K562 (cell line): ENCODE results near the gene CACNA1C. TPM values are rescaled to one million over a fixed set of nuclear protein-coding genes. Genes with fewer than 3 reads are reported as not detected.

Source experiments
- ATAC-seq: fragments of 200-7000 bp; cut with Tn5 transposase; 3 replicates; pipeline ENCODE4 v1.9.1; 2020; ENCODE audit warnings: moderate library complexity
- BruUV-seq: library from RNA; stranded (reverse); fragments of 400-500 nt; replicated peaks from 2 replicates; lab custom pipeline; 2021; lab: Mats Ljungman, UMichigan
- CTCF ChIA-PET: fragments of 300-600 bp; formaldehyde crosslinking; extraction: SDS; loops from one replicate; lab custom pipeline; 2021; ENCODE audit warnings: low intra/inter-chr PET ratio; lab: Yijun Ruan, JAX
- POLR2A ChIA-PET: fragments of 300-600, 350-650 bp; sonication (Branson Sonifier 250); formaldehyde crosslinking; extraction: SDS; loops from one replicate; lab custom pipeline; 2021; ENCODE audit warnings: antibody characterized with exemption, inconsistent platforms; lab: Yijun Ruan, JAX
- DNase-seq, 4 experiments: peaks; one replicate each; pipeline versions ENCODE4 v3.0.0 to v3.0.0-alpha.2; 2011 to 2018; ENCODE audit warnings: low spot score in 3 of 4, mixed read lengths in 3 of 4; ENCODE audit errors: extremely low read depth in 1 of 4
- FAIRE-seq: peaks from 2 replicates; lab custom pipeline; 2011; peaks lifted over from hg19 to GRCh38; lab: Jason Lieb, UNC
- H2AFZ ChIP-seq: 2 replicates; pipeline ENCODE4 v1.6.0; 2011; ENCODE audit warnings: low read depth, low read length, control low read depth, inconsistent platforms
- H3K27ac ChIP-seq: fragments of 200-600 bp; 3 replicates; pipeline ENCODE4 v1.8.0; 2011; ENCODE audit warnings: low read depth, mild to moderate bottlenecking, control low read depth, inconsistent platforms, low read length, moderate library complexity, mixed read lengths; ENCODE audit errors: extremely low read depth
- H3K27me3 ChIP-seq, 2 experiments: fragments of 300-600 bp in 1 of 2; 2 replicates in 1 of 2; 3 replicates in 1 of 2; pipeline versions ENCODE4 v1.6.0 to v1.8.0; 2011; ENCODE audit warnings: inconsistent platforms in 2 of 2, low read length in 2 of 2, mild to moderate bottlenecking in 1 of 2, mixed read lengths in 1 of 2, moderate library complexity in 1 of 2; ENCODE audit not compliant: control insufficient read depth in 2 of 2, insufficient read depth in 2 of 2
- H3K36me3 ChIP-seq: fragments of 300-600 bp; 3 replicates; pipeline ENCODE4 v1.8.0; 2011; ENCODE audit warnings: mild to moderate bottlenecking, low read length, inconsistent platforms; ENCODE audit not compliant: control insufficient read depth, insufficient read depth
- H3K4me1 ChIP-seq, 2 experiments: fragments of 200-600 bp in 1 of 2; replicated peaks in 1 of 2; 2 replicates in 1 of 2; 3 replicates in 1 of 2; pipeline versions ENCODE4 v1.5.1 to v1.8.0; 2011; ENCODE audit warnings: inconsistent platforms in 2 of 2, low read length in 2 of 2, mild to moderate bottlenecking in 1 of 2, mixed read lengths in 1 of 2, moderate library complexity in 1 of 2; ENCODE audit not compliant: control insufficient read depth in 2 of 2, insufficient read depth in 2 of 2
- H3K4me2 ChIP-seq: 2 replicates; pipeline ENCODE4 v1.6.1; 2011; ENCODE audit warnings: low read length, control low read depth, inconsistent platforms, mixed read lengths; ENCODE audit not compliant: insufficient read depth
- H3K4me3 ChIP-seq: fragments of 200-600 bp; sonication (generic), shearing (Covaris generic); 2 replicates; pipeline ENCODE4 v1.5.1; 2016; ENCODE audit warnings: control low read depth, inconsistent platforms
- H3K79me2 ChIP-seq: fragments of 200-600 bp; 3 replicates; pipeline ENCODE4 v1.8.0; 2011; ENCODE audit warnings: low read length, inconsistent platforms; ENCODE audit not compliant: control insufficient read depth, insufficient read depth
- H3K9ac ChIP-seq, 2 experiments: 2 replicates each; pipeline versions ENCODE4 v1.6.0 to v1.6.1; 2011; ENCODE audit warnings: low read depth in 2 of 2, low read length in 2 of 2, control low read depth in 1 of 2, inconsistent platforms in 1 of 2, mild to moderate bottlenecking in 1 of 2, mixed read lengths in 1 of 2; ENCODE audit not compliant: insufficient read depth in 1 of 2
- H3K9me1 ChIP-seq: one replicate; pipeline ENCODE4 v1.6.0; 2011; ENCODE audit warnings: inconsistent platforms, mild to moderate bottlenecking, low read length, moderate library complexity; ENCODE audit not compliant: control insufficient read depth, insufficient read depth
- H3K9me3 ChIP-seq: replicated peaks from 2 replicates; pipeline ENCODE4 v1.5.1; 2011; ENCODE audit warnings: low read depth, low read length, inconsistent platforms; ENCODE audit not compliant: control insufficient read depth, insufficient read depth
- H4K20me1 ChIP-seq: replicated peaks from 2 replicates; pipeline ENCODE4 v1.6.1; 2011; ENCODE audit warnings: low read length, inconsistent platforms, mixed read lengths; ENCODE audit not compliant: control insufficient read depth, insufficient read depth
- CBX1 ChIP-seq: sonication (generic); IDR thresholded peaks from 2 replicates; pipeline ENCODE4 v1.6.1; 2016; ENCODE audit warnings: antibody characterized with exemption, low read depth, mild to moderate bottlenecking
- CEBPZ ChIP-seq: fragments of 150-350 bp; IDR thresholded peaks from 2 replicates; pipeline ENCODE4 v1.6.1; 2014; ENCODE audit warnings: low read depth, mild to moderate bottlenecking, low read length, borderline replicate concordance
- CREB3L1 ChIP-seq: fragments of 450-650 bp; IDR thresholded peaks from 2 replicates; pipeline ENCODE4 v1.6.1; 2014; ENCODE audit warnings: low read depth, mild to moderate bottlenecking, moderate library complexity, borderline replicate concordance
- NEUROD1 ChIP-seq: fragments of 150-350 bp; IDR thresholded peaks from 2 replicates; pipeline ENCODE4 v1.6.1; 2014; ENCODE audit warnings: borderline replicate concordance, low read length, low read depth; ENCODE audit not compliant: partially characterized antibody
- RBM15 ChIP-seq: fragments of 200-400 bp; formaldehyde crosslinking; IDR thresholded peaks from 2 replicates; pipeline ENCODE4 v1.6.1; 2018; ENCODE audit warnings: mild to moderate bottlenecking, low read length, moderate library complexity; ENCODE audit not compliant: insufficient read depth
- RNF219 ChIP-seq: fragments of 250-450 bp; sonication (Bioruptor Pico); IDR thresholded peaks from 2 replicates; pipeline ENCODE4 v1.5.0; 2022; ENCODE audit warnings: mild to moderate bottlenecking
- SMAD4 ChIP-seq: fragments of 250-450 bp; sonication (Bioruptor Pico); conservative IDR thresholded peaks from 2 replicates; pipeline ENCODE4 v1.8.0; 2021; ENCODE audit warnings: inconsistent platforms, mild to moderate bottlenecking, moderate library complexity
- TEAD4 ChIP-seq, 2 experiments: sonication (generic) in 1 of 2; formaldehyde crosslinking in 1 of 2; IDR thresholded peaks; 2 replicates each; pipeline versions ENCODE4 v1.6.1 to v1.8.0; 2012 to 2022; ENCODE audit warnings: borderline replicate concordance in 1 of 2, inconsistent platforms in 1 of 2, low read length in 1 of 2, mild to moderate bottlenecking in 1 of 2, missing genetic modification reagents in 1 of 2
- USF1 ChIP-seq: sonication (generic); formaldehyde crosslinking; IDR thresholded peaks from 2 replicates; pipeline ENCODE4 v1.9.0; 2022; ENCODE audit warnings: mild to moderate bottlenecking, missing genetic modification reagents
- ZBTB12 ChIP-seq: fragments of 250-450 bp; sonication (Bioruptor Pico); IDR thresholded peaks from 2 replicates; pipeline ENCODE4 v1.4.0; 2020
- ZNF408 ChIP-seq: fragments of 250-450 bp; sonication (Bioruptor Pico); IDR thresholded peaks from 2 replicates; pipeline ENCODE4 v1.4.0; 2020; ENCODE audit warnings: low read depth, mild to moderate bottlenecking, moderate library complexity
- ZNF766 ChIP-seq: fragments of 200-800 bp; sonication (Bioruptor generic); conservative IDR thresholded peaks from 2 replicates; pipeline ENCODE4 v1.6.1; 2016; ENCODE audit warnings: missing genetic modification characterization, missing compliant biosample characterization
- WGBS: fragments of 100-300 bp; shearing (Covaris generic); methylation state at CpG from one replicate; pipeline ENCODE4 v1.1.6; 2016; ENCODE audit warnings: low coverage, mixed read lengths; ENCODE audit not compliant: insufficient coverage; ENCODE audit errors: missing lambda C conversion rate; 5-methylcytosine and 5-hydroxymethylcytosine counted together
- in situ Hi-C: fragments of 300-500 bp; cut with MboI; formaldehyde crosslinking; loops from 4 replicates; pipeline ENCODE4 v1.15.0; 2018; ENCODE audit warnings: inconsistent platforms, mixed read lengths
- intact Hi-C: fragments of 100-400 bp; cut with micrococcal nuclease; formaldehyde crosslinking; loops from 2 replicates; pipeline ENCODE4 v1.14.2; 2022
- polyA plus RNA-seq, 8 experiments: library from polyadenylated mRNA; depleted of rRNA in 4 of 8; stranded (reverse) in 5 of 8; unstranded in 3 of 8; fragments of >200 nt; fragmentation: Nextera tagmentation in 2 of 8; fragmentation: Illumina TruSeq in 1 of 8; extraction: Ambion mirVana in 2 of 8; extraction: Trizol in 1 of 8; gene quantifications; 2 replicates each; pipeline versions ENCODE4 v1.2.1 to v1.2.3, GENCODE V29; 2011 to 2014; ENCODE audit warnings: inconsistent platforms in 1 of 8, missing spikeins in 1 of 8
- total RNA-seq, 7 experiments: library from RNA; depleted of rRNA in 6 of 7; stranded (reverse); fragments of >200 nt in 6 of 7; fragmentation: Illumina TruSeq in 2 of 7; extraction: Trizol in 2 of 7; gene quantifications; 2 replicates each; pipeline versions ENCODE4 v1.2.1 to v1.2.3, GENCODE V29; 2011 to 2021; ENCODE audit warnings: low replicate concordance in 1 of 7

The CACNA1C gene
- total and polyA plus RNA-seq, 9 of the 15 experiments (the other 6 are each of a cell fraction or from before 2014, with no cell fraction given) = not detected

- POLR2A ChIA-PET = interaction anchor here (0.7 kb wide), 1 partner anchor 11 kb away, joined by 3 read pairs; no protein-coding TSS in a partner anchor
- H3K4me2 ChIP-seq = no peak overlapping the region
- H3K9ac ChIP-seq = no peak overlapping the region
- intact Hi-C loops = no loop called here
- 6% methylated on average over 5 of the region's 5 CpGs for WGBS
- no peaks in the 10 kb centered on the region for H3K9me1 ChIP-seq
- H3K9me3 ChIP-seq = no peaks in the 10 kb centered on the region
- no peak overlapping the region for H2AFZ ChIP-seq
- DNase-seq (no peak), ATAC-seq (no peak), FAIRE-seq (no peak)
- no TSS peak for BruUV-seq
- H3K27me3 ChIP-seq = peaks cover 0 to 18% of the 10 kb centered on the region in 2 experiments; a peak in 2 of 5 replicates
- H3K36me3 ChIP-seq = no peaks in the 10 kb centered on the region
- CTCF ChIA-PET = no interaction called here
- H4K20me1 ChIP-seq = no peaks in the 10 kb centered on the region
- H3K4me3 ChIP-seq = no peak overlapping the region
- H3K27ac ChIP-seq = no peak overlapping the region
- no peaks in the 10 kb centered on the region for H3K4me1 ChIP-seq
- in situ Hi-C loops = no loop called here
- no peaks in the 10 kb centered on the region for H3K79me2 ChIP-seq
- TF ChIP-seq RBM15 (no peak), CBX1 (no peak), TEAD4 (IDR thresholded peaks at IDR 0.05; ENCODE audit: low read length) (no peak), TEAD4 (CRISPR knock-in tag; IDR thresholded peaks at IDR 0.05; ENCODE audit: borderline replicate concordance) (no peak), ZBTB12 (no peak), USF1 (CRISPR knock-in tag) (no peak), ZNF408 (CRISPR knock-in tag) (no peak), CREB3L1 (no peak), ZNF766 (CRISPR knock-in tag) (no peak), CEBPZ (no peak), NEUROD1 (no peak), SMAD4 (CRISPR knock-in tag) (no peak), RNF219 (CRISPR knock-in tag) (no peak)
Observed at GRCh38 chr12:2326470-2326869, 273.7 kb downstream of the CACNA1C start.
